HPDE6-E6E7 (cell line): ENCODE measurements around the gene BRCA1.
"Not testable (repeated sequence)": the region's sequence is repeated elsewhere in the genome, so short reads cannot be mapped to it uniquely, and the experiment has no call there.

Source experiments
- DNase-seq: peaks from one replicate; pipeline ENCODE4 v3.0.0; 2011; ENCODE audit warnings: missing footprints; ENCODE audit errors: extremely low spot score

Gene BRCA1

DNA sequence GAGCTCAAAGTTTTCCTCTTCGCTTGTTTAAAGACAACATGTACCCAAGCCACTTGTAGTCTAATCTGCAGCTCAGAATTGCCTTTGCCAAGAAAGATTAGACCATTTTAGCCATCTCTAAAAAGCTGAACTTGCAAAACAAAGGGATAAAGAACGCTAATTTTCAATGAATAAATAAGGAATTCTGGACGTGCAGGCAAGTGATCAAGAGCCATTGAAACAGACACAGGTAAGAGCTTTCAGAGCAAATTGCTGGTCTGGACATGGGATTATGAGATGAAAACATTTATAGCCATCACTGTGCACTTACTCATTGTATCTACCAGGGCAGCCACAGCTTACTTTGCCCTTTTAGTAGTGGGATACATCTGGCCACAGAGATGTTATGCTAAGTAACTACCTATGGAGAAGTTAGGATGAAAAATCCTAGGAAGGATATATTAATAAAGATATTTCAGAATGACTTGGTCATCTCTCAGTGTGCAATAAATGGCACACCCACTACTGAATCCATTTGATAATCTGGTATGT lies 55.7 kb downstream of the BRCA1 start:
- DNase-seq: no peak

DNA sequence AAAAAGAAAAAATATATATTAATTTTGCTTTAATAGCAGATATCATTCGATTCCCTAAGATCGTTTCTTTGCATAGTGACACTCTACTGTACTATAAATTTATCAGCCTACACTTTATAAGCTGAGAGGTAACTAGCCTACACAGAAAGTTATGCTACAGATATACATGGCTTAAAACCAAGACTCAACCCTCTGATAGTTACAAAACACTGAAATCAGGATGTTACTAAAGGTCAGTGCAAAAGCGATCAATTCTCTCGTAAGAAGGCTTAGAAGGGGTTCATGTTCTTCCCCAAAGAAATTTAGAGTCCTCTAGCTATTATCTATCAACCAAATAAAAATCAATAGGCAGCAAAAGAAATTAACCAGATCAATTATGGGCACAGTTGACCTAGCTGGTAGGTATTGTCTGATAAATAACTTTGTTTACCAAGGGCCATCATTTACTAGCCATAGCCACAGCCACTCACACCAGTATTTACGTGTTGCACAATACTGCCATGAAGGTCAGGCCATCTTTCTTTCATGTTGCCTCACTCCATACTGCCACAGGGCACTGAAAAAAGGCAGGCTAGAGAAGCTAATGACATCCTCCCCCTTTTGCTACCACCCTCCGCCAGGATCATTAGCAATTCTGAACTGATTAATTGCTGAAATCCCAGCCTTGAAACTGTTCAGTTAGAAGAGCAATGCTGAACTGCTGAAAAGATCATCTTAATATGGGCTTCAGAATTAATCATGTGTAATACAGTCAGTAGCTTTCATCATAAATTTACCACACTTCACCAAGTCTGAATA lies 56.4 kb downstream of the BRCA1 start:
- no peak for DNase-seq

DNA sequence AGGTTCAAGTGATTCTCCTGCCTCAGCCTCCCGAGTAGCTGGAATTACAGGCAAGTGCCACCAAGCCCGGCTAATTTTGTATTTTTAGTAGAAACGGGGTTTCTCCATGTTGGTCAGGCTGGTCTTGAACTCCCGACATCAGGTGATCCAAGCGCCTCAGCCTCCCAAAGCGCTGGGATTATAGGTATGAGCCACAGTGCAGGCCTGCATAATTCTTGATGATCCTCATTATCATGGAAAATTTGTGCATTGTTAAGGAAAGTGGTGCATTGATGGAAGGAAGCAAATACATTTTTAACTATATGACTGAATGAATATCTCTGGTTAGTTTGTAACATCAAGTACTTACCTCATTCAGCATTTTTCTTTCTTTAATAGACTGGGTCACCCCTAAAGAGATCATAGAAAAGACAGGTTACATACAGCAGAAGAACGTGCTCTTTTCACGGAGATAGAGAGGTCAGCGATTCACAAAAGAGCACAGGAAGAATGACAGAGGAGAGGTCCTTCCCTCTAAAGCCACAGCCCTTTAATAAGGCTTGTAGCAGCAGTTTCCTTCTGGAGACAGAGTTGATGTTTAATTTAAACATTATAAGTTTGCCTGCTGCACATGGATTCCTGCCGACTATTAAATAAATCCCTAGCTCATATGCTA lies 62.1 kb downstream of the BRCA1 start:
- no peak for DNase-seq

- DNase-seq: no peak
Observed at GRCh38 chr17:43056051-43056450, 69.1 kb downstream of the BRCA1 start.

DNA sequence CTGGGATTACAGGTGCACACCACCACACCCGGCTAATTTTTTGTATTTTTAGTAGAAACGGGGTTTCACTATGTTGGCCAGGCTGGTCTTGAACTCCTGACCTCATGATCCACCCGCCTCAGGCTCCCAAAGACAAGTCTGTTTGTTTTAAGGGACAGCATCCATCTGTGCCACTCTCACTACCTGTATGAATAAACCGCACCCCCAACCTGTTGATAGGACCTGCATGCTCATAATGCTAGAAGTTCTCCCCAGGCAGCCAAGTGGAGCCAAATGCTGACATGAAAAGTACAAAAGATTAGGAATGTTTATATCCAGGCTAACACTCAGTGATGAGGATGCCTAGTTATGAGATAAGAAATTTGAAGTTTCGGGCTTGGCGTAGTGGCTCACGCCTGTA lies 72.2 kb downstream of the BRCA1 start:
- not testable (repeated sequence) for DNase-seq

GRCh38 chr17:43051969-43052368 lies 73.2 kb downstream of the BRCA1 start:
- no peak for DNase-seq

- DNase-seq: no peak
Observed at GRCh38 chr17:43044024-43044423, 81.1 kb downstream of the BRCA1 start.

- DNase-seq: no peak
Observed at GRCh38 chr17:43043307-43043706, 81.9 kb downstream of the BRCA1 start.

GRCh38 chr17:43042025-43042628 lies 83.0 kb downstream of the BRCA1 start:
- no peak for DNase-seq

DNA sequence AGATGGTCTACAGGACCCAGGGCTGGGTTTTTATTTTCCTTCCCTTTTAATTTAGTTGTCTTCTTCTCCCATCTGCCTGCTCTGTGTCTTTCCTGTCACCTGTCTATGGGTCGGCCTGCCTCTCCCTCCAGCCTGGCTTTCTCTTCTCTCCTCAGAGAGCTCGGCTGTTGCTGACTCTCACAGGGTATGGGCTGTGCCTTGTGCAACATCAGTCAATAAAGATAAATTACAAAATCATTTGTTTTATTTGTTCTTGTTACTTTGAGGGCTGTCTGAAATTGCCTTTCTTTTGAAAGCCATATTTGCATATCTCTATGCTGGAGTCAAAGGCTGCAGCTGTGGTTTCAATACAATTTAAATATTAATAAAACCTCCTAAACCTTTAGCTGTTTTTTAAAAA lies 84.5 kb downstream of the BRCA1 start:
- DNase-seq: no peak

- DNase-seq: no peak
Observed at GRCh38 chr17:43039646-43040045, 85.5 kb downstream of the BRCA1 start.

- DNase-seq: no peak
Observed at GRCh38 chr17:43034894-43035293, 90.3 kb downstream of the BRCA1 start.

DNA sequence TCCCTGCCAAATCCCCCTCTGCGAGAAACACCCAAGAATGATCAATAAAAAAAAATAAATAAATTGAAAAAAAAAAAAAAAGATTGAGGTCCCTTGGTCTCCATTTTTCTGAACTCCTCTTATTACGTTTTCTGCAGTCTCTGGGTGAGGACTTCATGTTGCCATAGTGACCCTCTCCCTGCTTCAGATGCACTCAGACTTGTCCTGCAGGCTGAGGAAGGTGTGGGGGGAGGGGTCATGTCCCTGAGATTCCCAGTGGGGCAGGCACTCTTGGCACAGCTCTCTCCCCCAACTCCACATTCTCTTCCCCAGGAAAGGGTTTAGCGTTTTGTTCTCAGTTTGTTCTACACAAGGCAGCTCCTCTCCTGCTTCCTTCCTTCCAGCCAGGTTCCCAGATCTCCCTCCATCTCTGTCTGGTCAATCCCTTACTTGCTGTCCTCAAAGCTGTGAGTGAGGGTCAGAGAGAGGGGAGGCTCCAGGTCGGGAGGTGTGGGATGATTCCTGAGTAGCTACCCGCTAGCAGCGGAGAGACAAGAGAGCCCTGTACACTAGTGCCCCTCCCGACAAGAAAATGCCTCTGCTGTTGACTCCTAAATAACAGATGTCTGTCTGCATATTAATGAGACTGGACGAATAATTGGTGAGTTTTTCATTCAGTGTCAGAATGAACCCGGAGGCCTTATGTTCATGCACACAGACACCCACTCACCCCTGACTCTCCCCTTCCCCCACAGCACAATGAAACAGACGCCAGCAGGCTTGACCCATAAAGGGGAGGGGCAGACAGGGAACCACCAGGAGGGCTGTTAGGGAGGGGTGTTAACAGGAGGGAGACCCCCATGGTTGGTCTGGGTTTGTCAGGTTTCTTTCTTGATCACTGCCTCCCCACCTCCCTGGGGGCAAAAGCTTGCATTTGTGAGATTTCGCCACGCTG lies 90.9 kb downstream of the BRCA1 start:
- DNase-seq: no peak

DNA sequence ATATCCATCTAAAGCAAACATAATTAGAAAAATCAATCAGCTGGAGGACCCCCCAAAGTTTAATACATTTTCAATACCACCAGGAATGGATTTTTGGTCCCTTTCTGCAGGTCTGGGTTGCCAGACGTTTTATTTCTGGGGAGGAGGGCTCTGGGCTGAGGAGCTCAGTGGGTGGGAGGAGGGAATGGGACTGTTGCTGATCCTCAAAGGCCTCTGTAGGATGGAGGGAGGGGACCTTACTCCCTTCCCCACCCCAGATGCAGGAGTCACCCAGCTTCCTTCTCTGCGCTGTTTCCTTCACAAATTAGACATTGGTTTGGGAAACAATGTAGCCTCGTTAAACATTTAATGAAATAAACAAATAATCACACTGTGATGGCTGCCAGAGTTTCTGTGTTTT lies 93.5 kb downstream of the BRCA1 start:
- no peak for DNase-seq

GRCh38 chr17:43030137-43030767 lies 94.9 kb downstream of the BRCA1 start:
- no peak for DNase-seq

DNA sequence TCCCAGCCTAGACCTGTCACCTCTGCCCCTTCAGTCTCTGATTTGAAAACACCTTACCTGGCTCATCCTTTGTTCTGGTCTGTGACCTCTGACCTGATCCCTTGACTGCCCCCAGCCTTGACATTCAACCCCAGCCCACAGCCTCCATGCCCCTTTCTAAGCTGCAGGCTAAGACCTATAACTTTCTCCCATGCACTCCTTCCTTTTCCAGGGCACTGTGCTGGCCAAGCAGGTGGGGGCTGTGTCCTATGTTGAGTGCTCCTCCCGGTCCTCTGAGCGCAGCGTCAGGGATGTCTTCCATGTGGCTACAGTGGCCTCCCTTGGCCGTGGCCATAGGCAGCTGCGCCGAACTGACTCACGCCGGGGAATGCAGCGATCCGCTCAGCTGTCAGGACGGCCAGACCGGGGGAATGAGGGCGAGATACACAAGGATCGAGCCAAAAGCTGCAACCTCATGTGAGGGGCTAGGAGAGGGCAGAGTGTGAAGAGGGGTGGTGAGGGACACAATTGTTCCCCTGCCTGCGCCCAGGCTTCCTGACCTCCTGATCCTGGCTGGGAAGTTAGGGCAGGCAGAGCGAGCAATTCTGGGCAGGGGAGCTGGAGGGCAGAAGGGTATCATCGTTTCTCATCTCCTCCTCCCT lies 96.8 kb downstream of the BRCA1 start:
- no peak for DNase-seq

GRCh38 chr17:43027091-43028032 lies 97.8 kb downstream of the BRCA1 start:
- no peak for DNase-seq

DNA sequence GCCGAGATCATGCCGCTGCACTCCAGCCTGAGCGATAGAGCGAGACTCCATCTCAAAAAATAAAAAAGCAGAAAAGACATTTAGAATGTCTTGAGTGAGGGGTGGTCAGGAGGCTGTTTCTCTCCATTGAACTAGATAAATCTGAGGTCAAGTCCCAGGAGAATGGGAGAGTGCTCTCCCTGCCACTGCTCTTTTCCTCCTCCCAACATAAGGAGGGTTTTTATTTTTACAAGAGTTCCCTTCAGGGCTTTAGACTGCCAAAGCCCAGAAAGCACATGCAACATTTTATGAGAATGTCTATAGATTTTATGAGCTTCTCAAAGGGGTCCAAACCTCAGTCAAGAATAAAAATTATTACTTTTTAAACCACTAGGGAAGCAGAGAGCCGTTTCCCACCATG lies 98.6 kb downstream of the BRCA1 start:
- no peak for DNase-seq

DNA sequence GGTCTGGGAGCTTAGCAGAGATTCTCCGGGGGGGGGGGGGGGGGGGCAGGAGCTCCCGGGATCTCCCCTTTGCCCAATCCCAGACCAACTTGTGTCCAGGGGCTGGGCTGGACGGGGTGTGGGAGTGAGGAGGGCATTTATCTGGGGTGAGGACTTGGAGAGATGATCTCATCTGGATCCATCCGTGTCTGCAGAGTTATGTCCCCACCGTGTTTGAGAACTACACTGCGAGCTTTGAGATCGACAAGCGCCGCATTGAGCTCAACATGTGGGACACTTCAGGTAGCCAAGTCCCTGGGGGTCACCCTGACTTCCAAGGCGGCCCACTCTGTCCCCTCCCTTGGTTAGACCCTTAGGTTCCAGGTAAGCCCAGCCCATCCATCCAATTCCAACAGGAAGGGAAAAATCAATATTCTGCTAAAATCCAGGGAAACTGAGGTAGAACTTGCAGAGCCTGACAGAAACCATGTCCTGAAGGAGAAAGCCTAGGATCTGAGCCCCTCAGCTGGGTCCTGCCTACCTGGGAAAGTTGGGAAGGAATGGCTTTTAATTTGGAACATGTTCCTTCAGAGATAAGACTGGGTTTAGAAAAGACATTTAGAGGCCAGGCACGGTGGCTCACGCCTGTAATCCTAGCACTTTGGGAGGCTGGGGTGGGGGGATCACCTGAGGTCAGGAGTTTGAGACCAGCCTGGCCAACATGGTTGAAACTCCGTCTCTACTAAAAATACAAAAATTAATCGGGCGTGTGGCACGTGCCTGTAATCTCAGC lies 99.2 kb downstream of the BRCA1 start:
- no peak for DNase-seq
